ENCODE results near the gene ANKS6.
"Not testable (repeated sequence)": the region's sequence is repeated elsewhere in the genome, so short reads cannot be mapped to it uniquely, and the experiment has no call there.

The ANKS6 gene

GRCh38 chr9:98702835-98703380, 93.4 kb downstream of the ANKS6 start:
- DNase-seq (ENCODE audit: low read depth in 2 of 2), result no peak

GRCh38 chr9:98702340-98702739, 94.0 kb downstream of the ANKS6 start:
- no peak for DNase-seq (ENCODE audit: low read depth in 2 of 2)

- DNase-seq (ENCODE audit: low read depth in 2 of 2), result no peak
These were observed 94.8 kb downstream of the ANKS6 start for GRCh38 chr9:98701576-98701975.

- no peak for DNase-seq (ENCODE audit: low read depth in 2 of 2)
These were observed 95.6 kb downstream of the ANKS6 start for GRCh38 chr9:98700801-98701200.

- DNase-seq (ENCODE audit: low read depth in 2 of 2), result no peak
These were observed 97.5 kb downstream of the ANKS6 start for GRCh38 chr9:98698856-98699255.

- no peak for DNase-seq (ENCODE audit: low read depth in 2 of 2)
These were observed 101.4 kb downstream of the ANKS6 start for GRCh38 chr9:98694943-98695342.

- no peak for DNase-seq (ENCODE audit: low read depth in 2 of 2)
These were observed 104.0 kb downstream of the ANKS6 start for GRCh38 chr9:98692392-98692791.

GRCh38 chr9:98691890-98692289, 104.5 kb downstream of the ANKS6 start:
- no peak for DNase-seq (ENCODE audit: low read depth in 2 of 2)

GRCh38 chr9:98690686-98691085, 105.7 kb downstream of the ANKS6 start:
- no peak for DNase-seq (ENCODE audit: low read depth in 2 of 2)

GRCh38 chr9:98688710-98689495, 107.5 kb downstream of the ANKS6 start:
- no peak for DNase-seq (ENCODE audit: low read depth in 2 of 2)

GRCh38 chr9:98687911-98688310, 108.4 kb downstream of the ANKS6 start:
- no peak for DNase-seq (ENCODE audit: low read depth in 2 of 2)

GRCh38 chr9:98686961-98687855, 109.1 kb downstream of the ANKS6 start:
- no peak for DNase-seq (ENCODE audit: low read depth in 2 of 2)

- DNase-seq (ENCODE audit: low read depth in 2 of 2), result not testable (repeated sequence)
These were observed 111.5 kb downstream of the ANKS6 start for GRCh38 chr9:98684816-98685215.
